MV-4-11 (cell line): ENCODE results near the gene SEMA3E.
"Not testable (repeated sequence)": the region's sequence is repeated elsewhere in the genome, so short reads cannot be mapped to it uniquely, and the experiment has no call there.

Experiments used
- DNase-seq: peaks from one replicate; lab custom pipeline; 2025; lab: John Stamatoyannopoulos, UW

Gene SEMA3E

GRCh38 chr7:83451501-83452045 is 197.4 kb downstream of the SEMA3E start:
- no peak for DNase-seq

DNA sequence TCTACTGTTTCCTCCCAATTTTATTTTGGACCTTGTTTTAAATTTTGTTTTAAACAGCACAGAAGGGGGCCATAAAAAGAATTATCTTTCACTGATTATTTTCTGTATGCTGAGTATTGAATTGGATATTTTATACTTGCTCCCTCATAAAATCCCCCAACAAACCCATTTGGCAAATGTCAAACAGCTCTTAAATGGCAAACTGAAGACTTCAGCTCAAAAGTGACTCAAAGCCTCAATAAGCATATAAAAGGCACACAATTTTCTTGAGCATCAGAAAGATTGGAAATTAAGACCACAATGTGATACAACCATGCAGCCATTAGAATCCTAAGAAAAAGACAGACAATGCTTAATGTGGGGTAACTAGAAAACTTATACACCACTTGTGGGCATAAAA is 199.2 kb downstream of the SEMA3E start:
- no peak for DNase-seq

- no peak for DNase-seq
Measured at GRCh38 chr7:83447681-83448080, 201.3 kb downstream of the SEMA3E start.

DNA sequence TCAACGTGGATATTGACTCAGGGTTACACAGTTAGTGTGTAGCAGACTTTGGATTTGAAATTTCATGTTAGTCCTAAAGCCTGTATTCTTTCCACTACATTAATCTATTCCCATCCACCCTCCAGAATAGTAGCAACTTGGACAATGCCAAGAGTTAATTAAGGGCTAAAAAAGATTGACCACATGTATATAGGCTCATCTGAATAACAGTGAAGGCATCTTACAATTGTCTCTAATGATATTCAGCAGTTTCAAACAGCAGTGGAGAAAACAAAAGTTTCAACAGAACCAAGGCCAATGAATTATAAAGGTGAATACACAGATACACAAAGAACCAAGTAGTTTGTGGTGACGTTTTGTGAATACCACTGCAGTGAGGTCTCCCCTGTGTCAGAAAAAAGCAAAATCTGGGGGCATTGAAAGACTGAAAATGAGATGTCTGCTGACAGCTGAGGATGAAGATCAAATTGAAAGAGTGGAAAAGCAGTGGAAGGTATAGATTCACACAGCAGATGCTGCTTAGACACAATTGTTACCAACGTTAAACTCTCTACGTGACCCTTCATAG is 202.8 kb downstream of the SEMA3E start:
- DNase-seq, result no peak

DNA sequence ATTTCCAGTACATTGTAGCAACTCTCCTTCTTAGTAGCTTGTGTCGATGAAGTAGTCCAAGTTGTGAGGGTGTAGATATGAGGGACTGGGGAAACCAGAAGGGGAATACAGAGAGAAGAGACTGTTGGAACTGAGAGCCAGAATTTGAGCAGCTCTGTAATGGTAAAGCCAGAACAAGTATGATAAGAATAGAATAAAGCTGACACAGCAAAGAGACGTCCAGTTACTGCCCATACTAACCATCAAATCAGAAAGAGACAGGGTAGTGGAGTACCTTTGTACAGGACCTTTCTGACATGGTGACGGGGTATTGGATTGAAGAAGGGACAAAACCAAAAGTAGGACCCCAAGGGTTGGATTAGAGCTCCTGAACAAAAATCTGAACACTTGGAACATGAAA is 206.0 kb downstream of the SEMA3E start:
- no peak for DNase-seq

- DNase-seq, result no peak
Measured at GRCh38 chr7:83439026-83439425, 209.9 kb downstream of the SEMA3E start.

GRCh38 chr7:83430289-83430688 is 218.7 kb downstream of the SEMA3E start:
- DNase-seq, result not testable (repeated sequence)

- DNase-seq, result no peak
Measured at GRCh38 chr7:83429493-83429892, 219.4 kb downstream of the SEMA3E start.

DNA sequence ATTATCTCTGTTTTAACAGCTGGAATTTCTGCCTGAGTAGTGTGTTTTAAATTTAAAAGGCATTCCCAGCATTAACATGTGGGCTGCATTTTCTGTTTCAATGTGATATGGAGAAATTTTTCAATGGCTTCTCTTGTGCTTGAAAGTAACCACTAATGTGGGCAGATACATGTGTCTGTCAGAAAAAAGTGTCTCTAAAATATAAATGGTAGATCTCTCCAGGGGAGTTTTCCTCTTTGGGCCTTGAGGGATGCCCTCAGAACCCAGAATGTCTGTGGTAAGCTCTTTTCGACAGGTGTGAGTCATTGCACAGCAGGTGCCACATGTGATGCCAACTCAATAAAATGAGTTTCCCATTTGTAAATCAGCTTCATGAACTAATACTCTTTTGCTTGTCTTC is 221.1 kb downstream of the SEMA3E start:
- DNase-seq, result no peak

DNA sequence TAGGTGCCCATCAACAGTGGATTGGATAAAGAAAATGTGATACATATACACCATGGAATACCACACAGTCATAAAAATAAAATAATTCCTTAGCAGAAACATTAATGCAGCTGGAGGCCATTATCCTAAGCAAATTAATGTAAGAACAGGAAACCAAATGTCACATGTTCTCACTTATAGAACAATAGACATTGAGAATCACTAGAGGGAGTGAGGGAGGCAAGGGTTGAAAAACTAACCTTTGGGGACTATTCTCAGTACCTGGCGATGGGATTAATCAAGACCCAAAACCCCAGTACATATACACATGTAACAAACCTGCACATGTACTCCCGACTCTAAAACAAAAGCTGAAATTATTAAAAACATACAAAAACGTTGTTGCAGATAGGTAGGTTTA is 222.6 kb downstream of the SEMA3E start:
- DNase-seq, result no peak

GRCh38 chr7:83419013-83419412 is 229.9 kb downstream of the SEMA3E start:
- no peak for DNase-seq

DNA sequence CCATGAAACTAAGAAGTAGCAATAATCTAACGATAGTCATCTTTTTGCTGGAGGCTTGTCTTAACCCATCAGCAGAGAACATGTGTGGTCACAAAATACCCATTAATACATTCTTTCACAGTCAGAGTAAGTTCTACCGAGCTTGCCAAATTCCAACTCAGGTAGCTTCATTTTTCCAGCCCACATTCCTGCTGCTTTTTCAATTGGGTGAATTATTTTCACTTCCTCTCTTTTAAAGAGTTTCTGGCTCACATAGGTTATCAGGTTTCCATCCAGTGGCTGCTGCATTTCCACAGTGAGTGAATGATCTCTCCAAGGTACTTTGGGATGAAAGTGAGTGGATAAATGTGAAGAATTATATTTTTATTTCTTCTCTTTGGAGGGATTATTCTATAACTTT is 233.1 kb downstream of the SEMA3E start:
- DNase-seq, result no peak

DNA sequence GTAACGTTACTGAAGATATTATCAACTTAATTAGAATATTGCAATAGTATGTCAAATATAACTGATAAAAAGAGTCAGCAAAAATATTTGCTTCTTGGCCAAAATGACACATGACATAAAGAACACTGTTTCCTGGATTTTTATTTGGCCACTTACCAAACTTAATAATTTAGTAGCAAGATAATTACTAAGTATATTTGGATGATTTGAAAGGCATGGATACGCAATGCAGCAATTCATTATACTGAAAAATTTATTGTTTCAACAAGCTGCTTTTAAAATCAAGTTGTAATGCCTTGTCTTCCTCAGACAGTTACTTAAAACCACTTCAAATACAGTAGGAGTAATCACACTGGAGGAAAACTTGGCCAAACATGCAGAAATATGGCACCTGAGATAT is 234.0 kb downstream of the SEMA3E start:
- no peak for DNase-seq

DNA sequence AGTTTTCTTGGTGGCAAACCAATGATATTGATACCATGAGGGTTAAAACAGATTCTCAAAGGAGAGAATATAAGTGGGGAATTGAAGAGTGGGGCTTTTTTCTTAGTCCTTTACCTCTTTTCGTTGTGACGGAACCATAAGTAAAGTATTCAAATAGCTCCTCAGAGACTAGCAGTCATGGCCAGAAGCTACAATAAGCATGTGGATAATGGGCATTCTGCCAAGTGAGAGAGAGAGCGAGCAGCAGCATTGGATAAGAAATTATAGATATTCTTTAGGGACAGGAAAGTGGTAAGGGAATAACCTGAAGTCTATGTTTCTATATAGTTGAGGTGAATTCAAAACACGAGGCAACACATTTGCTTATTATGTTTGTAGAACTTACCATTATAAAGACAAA is 235.1 kb downstream of the SEMA3E start:
- no peak for DNase-seq

DNA sequence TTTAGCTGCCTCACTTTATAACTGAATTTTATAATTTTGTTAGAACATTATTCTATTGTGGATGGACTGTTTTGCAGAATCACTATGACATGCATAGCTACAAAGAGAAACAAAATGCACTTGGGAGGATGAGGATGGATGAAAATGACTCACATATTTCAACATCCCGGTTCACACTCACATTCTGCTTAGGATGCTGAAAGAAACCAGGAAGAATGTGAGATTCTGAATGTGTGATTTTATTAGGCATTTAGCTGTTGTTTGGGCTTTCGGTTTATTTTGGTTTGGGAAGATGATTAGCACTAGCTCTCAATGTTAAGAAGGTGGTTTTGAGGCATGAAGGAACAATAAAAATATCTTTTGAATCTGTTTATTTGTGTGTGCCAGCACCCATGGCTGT is 235.5 kb downstream of the SEMA3E start:
- no peak for DNase-seq

DNA sequence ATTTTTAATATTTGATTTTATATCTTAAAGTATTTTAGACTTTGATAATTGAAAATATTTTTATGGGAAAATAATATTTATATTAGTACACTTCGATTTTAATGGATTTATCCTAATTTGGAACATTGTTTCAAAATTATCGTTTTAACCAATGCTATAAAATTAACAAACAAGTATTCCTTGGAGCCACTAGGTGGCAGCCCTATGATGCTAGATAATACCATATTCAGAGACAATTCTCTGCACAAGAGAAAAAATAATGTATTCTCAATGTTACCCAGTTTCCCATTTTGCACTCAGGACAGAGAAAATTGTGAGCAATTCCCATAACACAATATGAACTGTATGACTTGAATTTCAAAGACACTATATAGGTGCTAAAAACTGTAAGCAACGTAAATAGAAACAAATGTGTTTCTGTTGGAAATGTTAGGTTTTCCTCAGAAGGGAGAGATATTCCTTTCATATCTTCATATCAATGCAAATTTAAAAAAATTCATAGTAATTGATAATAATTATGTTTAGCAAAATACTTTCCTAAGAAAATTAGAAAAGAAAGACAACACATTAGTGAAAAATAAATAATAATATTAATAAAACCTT is 237.8 kb downstream of the SEMA3E start:
- peak; percentile 36 for DNase-seq

DNA sequence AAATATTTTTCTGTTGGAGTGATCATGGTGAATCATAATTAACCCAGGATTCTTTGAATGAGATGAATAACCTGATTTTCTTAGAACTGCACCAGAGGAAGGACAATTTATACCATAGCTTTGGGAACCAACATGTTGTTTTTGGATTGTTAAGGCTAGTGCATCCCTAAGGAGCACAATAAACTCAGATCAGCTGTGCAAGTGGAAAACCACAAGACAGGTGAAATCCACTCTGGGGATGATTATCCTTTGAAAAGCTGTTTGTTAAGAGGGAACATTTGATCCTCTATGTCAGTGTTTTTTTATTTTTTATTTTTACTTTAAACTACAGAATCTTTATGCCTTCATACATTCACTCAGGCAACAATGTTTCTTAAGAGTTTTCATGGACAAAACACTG is 254.2 kb downstream of the SEMA3E start:
- DNase-seq, result no peak

DNA sequence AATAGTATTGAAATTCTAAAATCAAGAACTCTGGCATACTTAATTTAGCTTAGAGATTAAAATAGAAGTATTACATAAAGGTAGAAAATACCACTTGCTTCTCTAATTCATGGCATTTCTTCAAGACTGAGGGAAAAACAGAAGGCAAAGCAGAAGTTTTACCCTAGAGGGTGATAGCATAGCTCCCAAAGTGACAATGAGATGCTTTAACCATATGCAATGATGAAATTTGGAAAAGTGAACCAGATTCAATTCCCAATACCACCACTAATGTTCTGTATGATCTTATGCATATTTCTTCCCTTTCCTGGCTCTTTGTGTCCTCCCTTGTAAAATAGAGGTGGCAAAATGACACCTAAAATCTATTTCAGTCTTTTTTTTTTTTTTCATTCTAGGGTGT is 260.5 kb downstream of the SEMA3E start:
- no peak for DNase-seq

DNA sequence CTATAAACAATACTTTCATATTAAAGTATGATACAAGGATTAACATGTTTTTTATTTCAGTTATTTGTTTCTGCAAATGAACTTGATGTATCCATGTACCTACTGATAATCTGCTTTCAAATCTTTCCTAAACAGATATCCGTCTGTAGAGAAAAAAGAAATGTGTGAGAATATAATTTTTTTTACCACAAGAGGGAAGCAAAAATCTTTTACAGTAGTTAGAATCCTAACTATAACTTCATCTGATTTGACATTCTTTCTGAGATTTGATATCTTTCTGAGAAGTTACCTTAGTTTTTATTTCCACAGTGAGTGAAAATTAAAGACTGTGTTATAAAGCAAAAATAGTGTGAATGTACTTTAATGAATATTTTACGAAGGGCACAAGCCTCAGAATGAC is 282.3 kb downstream of the SEMA3E start:
- DNase-seq, result no peak

GRCh38 chr7:83365746-83366145 is 283.2 kb downstream of the SEMA3E start:
- DNase-seq, result no peak

- no peak for DNase-seq
Measured at GRCh38 chr7:83362871-83363550, 285.9 kb downstream of the SEMA3E start.

GRCh38 chr7:83359108-83359507 is 289.8 kb downstream of the SEMA3E start:
- DNase-seq, result no peak

DNA sequence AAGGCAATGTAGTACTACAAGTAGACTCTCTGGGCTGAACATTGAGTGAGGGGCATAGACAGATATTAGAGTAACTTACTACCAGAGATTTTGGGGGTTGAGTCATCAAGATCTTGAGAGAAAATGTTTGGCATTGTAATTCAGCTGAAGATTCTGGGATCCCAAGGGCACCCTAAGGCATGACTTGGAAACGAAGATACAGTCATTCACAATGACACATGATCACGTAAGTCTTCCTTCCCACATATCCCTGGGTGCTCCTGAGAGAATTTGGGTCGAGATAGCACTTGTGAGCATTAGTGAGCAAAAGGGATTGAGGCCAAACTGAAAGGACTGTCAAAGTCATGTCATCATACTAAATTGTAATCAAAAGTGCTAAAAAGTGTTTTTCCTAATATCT is 293.8 kb downstream of the SEMA3E start:
- no peak for DNase-seq
